ENCODE measurements around the gene NR2C1. TPM values are rescaled to one million over a fixed set of nuclear protein-coding genes. Genes with fewer than 3 reads are reported as not detected.

NR2C1 gene
- total and polyA plus RNA-seq, 2 of the 8 experiments (the other 6 are each of a cell fraction or from before 2014, with no cell fraction given): 22.8 to 48.3 TPM

GRCh38 chr12:95014554-95014953 is 58.9 kb downstream of the NR2C1 start:
- Histone ChIP-seq H3K18ac (ENCODE audit: extremely low read depth, low read length) (no peak overlapping the region), H3K79me1 (ENCODE audit: low read depth, low read length) (no peaks in the 10 kb centered on the region), H3K36me3 (ENCODE audit: control insufficient read depth in 2 of 4, insufficient read depth in 4 of 4, low read length in 3 of 4) (peaks cover 0 to 2% (median 0%) of the 10 kb centered on the region in 4 experiments; a peak in 1 of 8 replicates), H3K4me1 (replicated peaks in 1 of 4; ENCODE audit: control insufficient read depth in 3 of 4, insufficient read depth in 4 of 4, low read length in 3 of 4) (no peaks in the 10 kb centered on the region), H4K20me1 (replicated peaks in 1 of 2; ENCODE audit: control insufficient read depth in 1 of 2, insufficient read depth in 2 of 2, low read length in 2 of 2) (no peaks in the 10 kb centered on the region), H2BK15ac (ENCODE audit: low read length) (no peak overlapping the region), H2BK120ac (replicated peaks; ENCODE audit: low read depth, low read length) (no peak overlapping the region), H3K4ac (replicated peaks; ENCODE audit: insufficient read length, low read depth, low read length) (no peak overlapping the region), H3K4me2 (ENCODE audit: insufficient read depth in 1 of 2, low read depth in 2 of 2, low read length in 2 of 2) (no peak overlapping the region), H3K27me3 (replicated peaks in 1 of 4; ENCODE audit: control insufficient read depth in 3 of 4, extremely low read depth in 1 of 4, insufficient read depth in 3 of 4, low read length in 3 of 4) (no peaks in the 10 kb centered on the region), H3K9me3 (ENCODE audit: insufficient read depth in 2 of 2, low read depth in 1 of 2, low read length in 1 of 2) (no peaks in the 10 kb centered on the region), H3K27ac (ENCODE audit: low read depth, low read length) (no peak overlapping the region), H2AFZ (ENCODE audit: low read length) (no peak overlapping the region), H2BK20ac (ENCODE audit: low read length) (no peak overlapping the region), H4K8ac (ENCODE audit: extremely low read depth, insufficient read depth, low read length) (no peak overlapping the region), H3K56ac (replicated peaks; ENCODE audit: insufficient read length, low read depth, low read length) (no peak overlapping the region), H3K23ac (ENCODE audit: insufficient read length) (no peak overlapping the region), H2BK12ac (ENCODE audit: low read depth, low read length) (no peak overlapping the region), H3K14ac (ENCODE audit: insufficient read length) (no peak overlapping the region), H4K91ac (replicated peaks; ENCODE audit: insufficient read length, low read length) (no peak overlapping the region), H3K79me2 (ENCODE audit: control insufficient read depth in 1 of 2, insufficient read depth in 2 of 2, low read length in 2 of 2) (no peaks in the 10 kb centered on the region), H3K23me2 (ENCODE audit: low read depth, low read length) (no peaks in the 10 kb centered on the region), H2AK5ac (ENCODE audit: low read depth, low read length) (no peak overlapping the region), H4K5ac (ENCODE audit: insufficient read length, low read depth, low read length) (no peak overlapping the region), H3K4me3 (ENCODE audit: extremely low read depth in 1 of 4, insufficient read depth in 2 of 4, low read depth in 3 of 4, low read length in 4 of 4) (no peak overlapping the region), H2BK5ac (ENCODE audit: low read depth, low read length) (no peak overlapping the region), H3K9ac (replicated peaks in 1 of 4; ENCODE audit: extremely low read depth in 1 of 4, low read depth in 3 of 4, low read length in 3 of 4) (no peak overlapping the region)
- CTCF ChIA-PET (ENCODE audit: partially characterized antibody): interaction anchor here (0.8 to 1.1 kb wide), 2 partner anchors 35 to 76 kb away, joined by 3 read pairs; no protein-coding TSS in a partner anchor
- DNase-seq (ENCODE audit: low read depth in 1 of 2, low spot score in 2 of 2) (no peak), FAIRE-seq (no peak)
- POLR2A ChIA-PET (ENCODE audit: partially characterized antibody): interaction anchor here (1.5 kb wide), 1 partner anchor 11 kb away, joined by 7 read pairs; the partner anchor contains the start of gene NDUFA12
- TF ChIP-seq KDM1A (IDR thresholded peaks at IDR 0.05; ENCODE audit: borderline replicate concordance, low read length) (no peak), TAF1 (IDR thresholded peaks at IDR 0.05; ENCODE audit: low read depth, low read length) (no peak), EP300 (IDR thresholded peaks at IDR 0.05; ENCODE audit: borderline replicate concordance in 1 of 2, low read depth in 2 of 2, low read length in 2 of 2) (no peak), TAF7 (optimal IDR thresholded peaks at IDR 0.05; ENCODE audit: borderline replicate concordance, low read depth, low read length) (no peak), KDM4A (IDR thresholded peaks at IDR 0.05; ENCODE audit: low read depth, low read length, severe bottlenecking) (no peak), USF2 (IDR thresholded peaks at IDR 0.05; ENCODE audit: low read length) (no peak), ZNF274 (IDR thresholded peaks at IDR 0.05; ENCODE audit: borderline replicate concordance, extremely low read depth, low read length) (no peak), CHD1 (IDR thresholded peaks at IDR 0.05; ENCODE audit: low read depth, low read length) (no peak), RNF2 (IDR thresholded peaks at IDR 0.05; ENCODE audit: borderline replicate concordance, low read depth, low read length, missing control alignments, poor library complexity, severe bottlenecking) (no peak)
- TF ChIP-seq, protein P1, sequence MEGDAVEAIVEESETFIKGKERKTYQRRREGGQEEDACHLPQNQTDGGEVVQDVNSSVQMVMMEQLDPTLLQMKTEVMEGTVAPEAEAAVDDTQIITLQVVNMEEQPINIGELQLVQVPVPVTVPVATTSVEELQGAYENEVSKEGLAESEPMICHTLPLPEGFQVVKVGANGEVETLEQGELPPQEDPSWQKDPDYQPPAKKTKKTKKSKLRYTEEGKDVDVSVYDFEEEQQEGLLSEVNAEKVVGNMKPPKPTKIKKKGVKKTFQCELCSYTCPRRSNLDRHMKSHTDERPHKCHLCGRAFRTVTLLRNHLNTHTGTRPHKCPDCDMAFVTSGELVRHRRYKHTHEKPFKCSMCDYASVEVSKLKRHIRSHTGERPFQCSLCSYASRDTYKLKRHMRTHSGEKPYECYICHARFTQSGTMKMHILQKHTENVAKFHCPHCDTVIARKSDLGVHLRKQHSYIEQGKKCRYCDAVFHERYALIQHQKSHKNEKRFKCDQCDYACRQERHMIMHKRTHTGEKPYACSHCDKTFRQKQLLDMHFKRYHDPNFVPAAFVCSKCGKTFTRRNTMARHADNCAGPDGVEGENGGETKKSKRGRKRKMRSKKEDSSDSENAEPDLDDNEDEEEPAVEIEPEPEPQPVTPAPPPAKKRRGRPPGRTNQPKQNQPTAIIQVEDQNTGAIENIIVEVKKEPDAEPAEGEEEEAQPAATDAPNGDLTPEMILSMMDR (IDR thresholded peaks at IDR 0.05; ENCODE audit: control extremely low read depth in 1 of 3, insufficient read depth in 1 of 3, low read depth in 1 of 3, low read length in 3 of 3): no peak
